GM12865 (cell line): ENCODE measurements around the gene NISCH.

Source experiments
- DNase-seq: peaks from one replicate; pipeline ENCODE4 v3.0.0; 2010; ENCODE audit warnings: low read depth
- H3K4me3 ChIP-seq: 2 replicates; pipeline ENCODE4 v1.5.1; 2011; ENCODE audit warnings: mild to moderate bottlenecking, low read depth, low read length, control low read depth
- CTCF ChIP-seq: IDR thresholded peaks from 2 replicates; pipeline ENCODE4 v1.5.1; 2011; ENCODE audit warnings: low read length, control low read depth, low read depth, inconsistent platforms; ENCODE audit not compliant: insufficient read depth; ENCODE audit errors: missing control alignments

Gene NISCH

DNA sequence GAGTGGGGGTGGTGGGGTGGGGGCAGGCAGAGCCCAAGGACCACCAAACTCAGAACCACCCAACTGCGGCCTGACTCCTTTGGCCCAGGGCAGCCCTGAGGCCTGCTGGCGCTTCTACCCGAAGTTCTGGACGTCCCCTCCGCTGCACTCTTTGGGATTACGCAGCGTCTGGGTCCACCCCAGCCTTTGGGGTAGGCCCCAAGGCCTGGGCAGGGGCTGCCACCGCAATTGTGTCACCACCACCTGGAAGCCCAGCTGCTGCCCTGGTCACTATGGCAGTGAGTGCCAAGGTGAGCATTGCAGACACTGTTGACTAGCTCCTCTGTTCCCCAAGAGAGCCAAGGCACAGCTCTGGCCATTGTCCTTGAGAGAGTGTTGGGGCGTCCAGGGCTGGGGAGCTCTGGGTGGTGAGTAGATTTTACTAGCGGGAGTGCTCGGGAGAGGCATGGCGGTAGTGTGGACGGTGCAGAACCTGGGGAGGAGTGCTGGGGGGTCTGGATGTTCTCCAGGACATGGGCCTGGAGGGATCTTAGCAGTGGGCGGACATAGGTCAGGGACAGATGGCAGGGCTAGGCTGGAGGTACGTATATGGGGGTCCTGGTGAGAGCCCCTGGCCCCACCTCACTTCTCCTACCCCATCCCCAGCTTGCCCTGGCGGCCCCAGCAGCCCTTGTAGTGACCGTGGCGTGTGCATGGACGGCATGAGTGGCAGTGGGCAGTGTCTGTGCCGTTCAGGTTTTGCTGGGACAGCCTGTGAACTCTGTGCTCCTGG lies 65.5 kb downstream of the NISCH start:
- H3K4me3 ChIP-seq: no peak overlapping the region
- TF ChIP-seq CTCF: no peak
- DNase-seq: no peak

- H3K4me3 ChIP-seq: no peak overlapping the region
- no peak for DNase-seq
- no peak for TF ChIP-seq CTCF
Observed at GRCh38 chr3:52521488-52521824, 66.1 kb downstream of the NISCH start.

DNA sequence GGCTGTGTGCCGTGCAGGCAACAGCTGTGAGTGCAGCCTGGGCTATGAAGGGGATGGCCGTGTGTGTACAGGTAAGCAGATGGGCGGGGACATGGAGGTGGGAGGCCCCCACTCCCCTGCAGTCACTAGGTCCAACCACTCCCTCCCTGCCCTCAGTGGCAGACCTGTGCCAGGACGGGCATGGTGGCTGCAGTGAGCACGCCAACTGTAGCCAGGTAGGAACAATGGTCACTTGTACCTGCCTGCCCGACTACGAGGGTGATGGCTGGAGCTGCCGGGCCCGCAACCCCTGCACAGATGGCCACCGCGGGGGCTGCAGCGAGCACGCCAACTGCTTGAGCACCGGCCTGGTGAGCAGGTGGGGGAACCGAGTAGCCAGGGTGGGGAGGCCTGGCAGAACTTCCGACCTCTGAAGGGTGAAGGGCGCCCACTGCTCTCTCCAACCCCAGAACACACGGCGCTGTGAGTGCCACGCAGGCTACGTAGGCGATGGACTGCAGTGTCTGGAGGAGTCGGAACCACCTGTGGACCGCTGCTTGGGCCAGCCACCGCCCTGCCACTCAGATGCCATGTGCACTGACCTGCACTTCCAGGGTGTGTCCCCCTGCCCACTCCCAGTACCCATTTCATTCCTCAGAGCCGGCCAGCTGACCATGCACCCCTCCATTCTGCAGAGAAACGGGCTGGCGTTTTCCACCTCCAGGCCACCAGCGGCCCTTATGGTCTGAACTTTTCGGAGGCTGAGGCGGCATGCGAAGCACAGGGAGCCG lies 66.7 kb downstream of the NISCH start:
- TF ChIP-seq CTCF: no peak
- no peak for DNase-seq
- H3K4me3 ChIP-seq: no peak overlapping the region

- DNase-seq: no peak
- no peak for TF ChIP-seq CTCF
- H3K4me3 ChIP-seq: no peak overlapping the region
Observed at GRCh38 chr3:52522651-52523251, 67.3 kb downstream of the NISCH start.

DNA sequence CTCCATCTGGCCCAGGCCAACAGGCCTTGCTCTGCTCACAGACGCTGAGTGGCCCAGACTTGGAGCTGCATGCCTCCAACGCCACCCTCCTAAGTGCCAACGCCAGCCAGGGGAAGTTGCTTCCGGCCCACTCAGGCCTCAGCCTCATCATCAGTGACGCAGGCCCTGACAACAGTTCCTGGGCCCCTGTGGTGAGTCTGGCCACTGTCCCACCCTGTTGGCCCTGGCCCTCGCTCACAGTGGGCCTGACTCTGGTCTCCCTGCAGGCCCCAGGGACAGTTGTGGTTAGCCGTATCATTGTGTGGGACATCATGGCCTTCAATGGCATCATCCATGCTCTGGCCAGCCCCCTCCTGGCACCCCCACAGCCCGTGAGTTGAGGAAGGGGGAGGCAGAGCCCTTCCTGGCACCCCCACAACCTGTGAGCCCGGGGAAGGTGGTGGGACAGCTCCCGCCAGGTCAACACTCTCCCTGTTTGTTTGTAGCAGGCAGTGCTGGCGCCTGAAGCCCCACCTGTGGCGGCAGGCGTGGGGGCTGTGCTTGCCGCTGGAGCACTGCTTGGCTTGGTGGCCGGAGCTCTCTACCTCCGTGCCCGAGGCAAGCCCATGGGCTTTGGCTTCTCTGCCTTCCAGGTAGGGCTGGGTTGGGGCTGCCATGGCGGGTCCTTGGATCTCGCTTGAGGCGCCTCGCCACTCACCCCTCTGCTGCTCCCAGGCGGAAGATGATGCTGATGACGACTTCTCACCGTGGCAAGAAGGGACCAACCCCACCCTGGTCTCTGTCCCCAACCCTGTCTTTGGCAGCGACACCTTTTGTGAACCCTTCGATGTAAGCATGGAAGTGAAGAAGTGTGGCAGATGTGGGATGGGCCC lies 68.2 kb downstream of the NISCH start:
- H3K4me3 ChIP-seq: no peak overlapping the region
- TF ChIP-seq CTCF: no peak

GRCh38 chr3:52524258-52524751 lies 68.9 kb downstream of the NISCH start:
- no peak overlapping the region for H3K4me3 ChIP-seq
- TF ChIP-seq CTCF: no peak
- DNase-seq: no peak

More for the DNA sequence above, 68.2 kb downstream of the NISCH start:
- no peak for DNase-seq
